ENCODE results near the gene GAGE13.

DNA sequence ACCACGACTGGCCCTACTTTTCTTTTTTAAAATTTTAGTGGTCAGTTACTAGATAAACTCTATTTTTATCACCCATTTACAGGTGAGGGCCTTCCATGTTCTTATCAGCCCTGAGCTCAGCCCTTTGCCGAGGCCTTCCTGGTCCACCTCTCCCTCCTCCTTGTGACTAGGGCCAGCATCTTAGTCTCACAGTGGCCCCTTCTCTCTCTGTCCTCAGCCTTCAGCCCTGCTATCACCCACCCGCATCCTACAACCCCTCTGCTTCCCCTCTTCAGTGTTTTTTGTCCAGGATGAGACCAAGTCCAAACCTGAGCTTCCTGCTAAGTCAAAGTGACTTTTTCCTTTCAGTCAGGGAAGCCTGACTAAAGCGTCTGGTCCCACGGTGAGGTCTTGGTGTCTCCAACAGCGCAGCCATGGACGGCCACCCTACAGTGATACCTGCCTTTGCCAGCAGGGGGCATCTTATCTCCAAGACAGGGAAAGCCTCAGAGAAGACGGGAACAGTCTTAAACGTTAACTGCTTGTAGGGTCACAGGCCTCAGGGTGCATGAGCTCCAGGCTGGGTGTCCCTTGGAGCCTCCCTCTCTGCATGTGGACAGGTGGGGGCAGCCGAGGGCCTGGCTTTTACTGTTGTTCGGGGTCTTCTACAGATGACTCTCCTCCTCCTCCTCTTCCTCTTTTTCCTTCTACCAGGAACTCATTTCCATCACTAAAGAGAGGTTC lies 39.6 kb upstream of the GAGE13 start:
- TF ChIP-seq GATA2 (IDR thresholded peaks at IDR 0.05; ENCODE audit: low read depth, low read length) (no peak), GATA3 (IDR thresholded peaks at IDR 0.05; ENCODE audit: low read depth, low read length) (no peak)

Measured in SH-SY5Y (cell line).